T47D (cell line): ENCODE data around the gene GLI2.

Source experiments
- DNase-seq, 2 experiments: peaks; one replicate each; pipeline versions ENCODE4 v3.0.0 to v3.0.0-alpha.2; 2011 to 2012; ENCODE audit warnings: low read depth in 1 of 2, low spot score in 1 of 2
- JUND ChIP-seq: IDR thresholded peaks from 2 replicates; pipeline ENCODE4 v1.6.1; 2012; ENCODE audit warnings: low read depth
- in situ Hi-C: cut with HindIII; loops from 2 replicates; pipeline ENCODE4 v1.10.0; 2016; ENCODE audit warnings: low sequenced_read_pairs, low pct_unique_long_range_greater_than_20kb

GLI2 gene

GRCh38 chr2:120773186-120773800 lies 37.6 kb downstream of the GLI2 start:
- in situ Hi-C loops = no loop called here
- no peak for TF ChIP-seq JUND
- no peak for DNase-seq

GRCh38 chr2:120774557-120775160 lies 39.0 kb downstream of the GLI2 start:
- DNase-seq = no peak
- in situ Hi-C loops = no loop called here
- TF ChIP-seq JUND = no peak

DNA sequence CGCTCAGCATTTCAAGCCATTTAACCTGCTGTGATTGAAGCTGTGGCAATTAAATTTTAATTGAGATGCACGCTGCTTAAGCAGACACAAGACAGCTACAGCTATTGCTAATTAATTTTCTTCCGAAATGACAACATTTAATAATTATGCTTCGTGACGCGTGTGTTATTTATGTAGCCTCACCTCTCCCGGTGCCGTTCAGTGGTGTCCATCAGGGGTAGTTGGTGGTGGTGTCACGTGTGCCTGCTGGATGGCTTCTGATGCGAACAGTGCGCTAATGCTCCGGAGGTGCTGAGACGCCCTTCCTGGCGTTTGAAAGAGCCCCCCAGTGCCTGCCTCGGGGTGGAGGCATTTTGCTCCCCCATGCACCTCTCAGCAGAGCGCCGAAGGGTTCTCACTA lies 39.5 kb downstream of the GLI2 start:
- in situ Hi-C loops = no loop called here

DNA sequence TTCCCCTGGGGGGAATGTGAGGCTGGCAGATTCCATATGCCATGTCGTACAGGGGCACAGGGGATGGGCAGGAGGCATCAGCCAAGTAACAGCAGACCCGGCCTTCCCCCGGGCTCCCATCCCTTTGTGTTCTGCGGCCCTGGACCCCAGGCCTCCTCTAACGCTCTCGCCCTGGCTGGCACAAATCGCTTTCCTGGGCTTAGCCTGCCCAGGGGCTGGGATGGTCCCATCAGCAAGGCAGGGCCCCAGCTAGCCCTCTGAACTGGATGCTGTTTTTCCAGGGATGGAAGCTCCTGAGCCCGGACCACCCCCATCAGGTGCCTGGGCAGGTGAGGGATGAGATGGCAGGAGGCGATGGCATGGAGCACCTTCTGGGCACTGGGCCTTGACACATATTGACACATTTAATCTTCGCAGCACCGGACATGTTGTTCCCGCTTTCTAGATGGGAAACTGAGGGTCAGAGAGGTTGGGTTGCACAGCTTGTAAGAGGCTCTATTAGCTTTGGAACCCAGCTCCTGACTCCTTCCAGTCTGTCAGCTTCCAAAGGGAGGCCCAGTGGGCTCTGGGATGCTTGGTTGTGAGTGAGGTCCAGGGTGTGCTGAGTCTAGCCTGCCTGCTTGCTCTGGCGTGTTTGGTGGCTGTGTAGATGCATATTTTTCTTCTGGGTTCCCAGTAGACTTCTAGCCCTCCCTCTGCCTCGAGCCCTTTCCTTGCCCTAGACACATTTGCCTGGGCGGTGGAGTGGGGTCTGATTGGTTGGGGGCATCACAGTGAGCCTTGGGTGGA lies 40.3 kb downstream of the GLI2 start:
- TF ChIP-seq JUND = no peak
- in situ Hi-C loops = no loop called here
- no peak for DNase-seq

More for the DNA sequence above, 39.5 kb downstream of the GLI2 start:
- no peak for TF ChIP-seq JUND
- DNase-seq = no peak

GRCh38 chr2:120776649-120777048 lies 41.0 kb downstream of the GLI2 start:
- no peak for DNase-seq
- in situ Hi-C loops = no loop called here
- TF ChIP-seq JUND = no peak

DNA sequence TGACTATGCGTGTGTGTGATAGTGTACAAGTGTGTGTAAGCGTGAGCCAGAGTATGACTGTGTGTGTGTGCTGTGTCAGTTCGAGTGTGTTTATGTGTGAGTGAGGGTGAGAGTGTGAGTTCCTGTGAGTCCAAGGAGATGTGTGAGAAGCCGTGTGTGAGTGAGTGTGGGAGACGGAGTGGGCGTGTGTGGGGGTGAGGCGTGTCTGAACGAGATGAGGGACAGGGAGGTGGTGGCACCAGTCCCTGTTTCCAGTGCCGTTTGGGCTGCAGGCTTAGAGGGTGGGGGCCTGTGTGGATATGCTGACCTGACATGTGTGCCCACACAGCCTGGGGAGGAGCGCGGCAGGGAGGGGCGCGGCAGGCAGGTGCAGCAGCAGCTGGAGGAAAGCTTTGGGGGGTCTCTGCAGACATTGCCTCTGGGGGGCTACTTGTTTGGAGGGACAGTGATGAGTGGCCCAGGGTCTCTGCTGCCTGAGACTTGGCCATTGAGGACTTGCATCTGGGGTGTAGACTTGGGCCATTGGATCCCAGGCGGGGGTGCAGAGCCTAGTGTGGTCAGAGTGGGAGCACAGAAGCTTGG lies 41.6 kb downstream of the GLI2 start:
- DNase-seq = no peak
- TF ChIP-seq JUND = no peak
- in situ Hi-C loops = no loop called here

GRCh38 chr2:120777787-120778186 lies 42.1 kb downstream of the GLI2 start:
- TF ChIP-seq JUND = no peak
- no peak for DNase-seq
- in situ Hi-C loops = no loop called here

GRCh38 chr2:120778244-120778643 lies 42.6 kb downstream of the GLI2 start:
- in situ Hi-C loops = no loop called here
- DNase-seq = no peak
- TF ChIP-seq JUND = no peak

DNA sequence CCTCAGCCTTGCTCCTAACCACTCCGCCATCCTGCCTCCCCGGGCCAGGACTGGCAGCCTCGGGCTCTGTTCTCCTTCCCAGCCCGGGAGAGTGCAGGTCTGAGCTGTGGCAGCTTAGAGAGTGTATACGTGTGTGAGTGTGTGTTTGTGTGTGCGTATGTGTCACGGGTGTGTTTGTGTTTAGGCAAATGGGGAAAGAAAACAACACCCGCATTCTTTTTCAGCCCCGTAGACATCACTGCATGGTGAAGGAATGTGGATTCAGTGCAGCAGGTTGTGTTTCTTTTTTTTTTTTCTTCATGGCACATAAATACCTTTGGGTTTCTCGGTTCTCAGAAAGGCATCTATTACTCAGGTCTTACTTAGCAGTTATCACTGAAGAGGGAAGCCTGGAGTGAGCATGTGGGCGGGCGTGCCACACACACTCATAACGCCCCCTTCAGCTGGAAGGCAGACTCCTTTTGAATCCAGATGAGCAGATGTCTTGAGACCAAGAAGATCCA lies 44.2 kb downstream of the GLI2 start:
- TF ChIP-seq JUND = no peak
- DNase-seq = peak in 1 of 2 experiments; percentile 15
- in situ Hi-C loops = no loop called here

DNA sequence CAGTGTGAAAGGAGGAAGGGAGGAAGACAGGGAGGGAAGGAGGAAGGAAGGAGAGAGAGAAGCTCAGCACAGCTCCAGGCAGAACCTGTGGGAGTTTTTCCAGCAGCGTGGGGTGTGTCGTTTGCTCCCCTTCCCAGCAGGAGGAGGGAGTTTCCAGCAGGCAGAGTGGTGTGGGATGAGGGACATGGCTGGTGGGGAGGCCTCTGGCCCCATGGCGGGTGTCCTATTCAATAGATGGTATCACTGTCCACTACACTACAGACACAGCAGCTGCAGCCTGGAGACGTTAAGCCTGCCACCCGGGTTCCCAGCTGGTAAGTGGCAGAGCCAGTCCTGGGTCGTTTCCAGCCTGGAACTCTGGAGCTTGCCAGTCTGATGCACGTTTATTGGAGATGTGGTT lies 44.7 kb downstream of the GLI2 start:
- in situ Hi-C loops = no loop called here
- TF ChIP-seq JUND = no peak
- peak in 1 of 2 experiments; percentile 38 for DNase-seq

GRCh38 chr2:120783371-120783791 lies 47.7 kb downstream of the GLI2 start:
- TF ChIP-seq JUND = no peak
- in situ Hi-C loops = no loop called here
- DNase-seq = no peak

DNA sequence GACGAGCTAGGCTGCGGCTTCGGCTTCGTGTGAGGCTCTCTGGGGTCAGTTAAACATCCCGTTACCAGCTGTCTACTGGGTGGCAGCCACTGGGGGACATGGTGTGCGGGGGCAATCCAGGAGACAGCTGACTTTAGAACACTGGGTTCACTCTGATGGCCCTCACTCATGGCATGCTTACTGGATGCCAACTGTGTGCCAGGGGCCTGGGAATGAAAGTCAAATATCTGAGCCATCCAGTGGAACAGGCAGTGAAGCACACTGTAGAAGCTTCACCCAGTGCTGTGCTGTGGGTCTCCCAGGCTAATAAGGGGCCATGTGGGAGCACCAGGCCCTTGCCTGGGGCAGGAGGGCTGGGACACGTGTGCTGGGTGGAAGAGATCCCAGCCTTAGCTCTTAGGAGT lies 48.3 kb downstream of the GLI2 start:
- TF ChIP-seq JUND = no peak
- no peak for DNase-seq
- in situ Hi-C loops = no loop called here
